A549 (cell line): ENCODE data around the gene HMG20B. TPM values are rescaled to one million over a fixed set of nuclear protein-coding genes. Genes with fewer than 3 reads are reported as not detected.

ENCODE experiments used
- ATAC-seq, 2 experiments: fragments of 200-7000 bp in 1 of 2; fragments of >200 bp in 1 of 2; cut with Nextera tagmentation in 1 of 2; cut with Tn5 transposase in 1 of 2; 3 replicates each; pipeline versions ENCODE4 v1.8.0 to v1.9.1; 2018 to 2020; ENCODE audit warnings: mild to moderate bottlenecking in 1 of 2, moderate library complexity in 1 of 2
- CTCF ChIA-PET: fragments of 300-600 bp; sonication (Branson Sonifier 250); formaldehyde crosslinking; extraction: SDS; loops from one replicate; lab custom pipeline; 2021; ENCODE audit warnings: antibody characterized with exemption, inconsistent platforms; lab: Yijun Ruan, JAX
- POLR2A ChIA-PET: fragments of 350-600 bp; formaldehyde crosslinking; extraction: SDS; loops from one replicate; lab custom pipeline; 2021; ENCODE audit warnings: antibody characterized with exemption, inconsistent platforms; lab: Yijun Ruan, JAX
- DNase-seq, 2 experiments: peaks; one replicate each; pipeline versions ENCODE4 v3.0.0 to v3.0.0-alpha.2; 2011 to 2016; ENCODE audit warnings: low read depth in 1 of 2, low spot score in 1 of 2
- FAIRE-seq: peaks from 2 replicates; lab custom pipeline; 2011; peaks lifted over from hg19 to GRCh38; lab: Jason Lieb, UNC
- H3K27ac ChIP-seq, 2 experiments: fragments of >200 bp; sonication (Bioruptor Twin); formaldehyde crosslinking; 3 replicates each; pipeline ENCODE4 v1.5.1; 2016 to 2017
- H3K4me1 ChIP-seq: fragments of >200 bp; sonication (Bioruptor Twin); formaldehyde crosslinking; 3 replicates; pipeline ENCODE4 v1.6.1; 2016
- H3K4me2 ChIP-seq: fragments of >200 bp; sonication (Bioruptor Twin); formaldehyde crosslinking; 3 replicates; pipeline ENCODE4 v1.6.1; 2016
- H3K4me3 ChIP-seq: fragments of >200 bp; sonication (Bioruptor Twin); formaldehyde crosslinking; 3 replicates; pipeline ENCODE4 v1.5.1; 2016
- H3K9me3 ChIP-seq: fragments of >200 bp; sonication (Bioruptor Twin); formaldehyde crosslinking; 3 replicates; pipeline ENCODE4 v1.6.1; 2016
- BHLHE40 ChIP-seq: IDR thresholded peaks from 2 replicates; pipeline ENCODE4 v1.6.1; 2012; ENCODE audit warnings: low read depth, low read length, inconsistent platforms
- CBX2 ChIP-seq: fragments of 200-600 bp; sonication (generic); IDR thresholded peaks from 2 replicates; pipeline ENCODE4 v1.6.1; 2016; ENCODE audit warnings: low read depth, mild to moderate bottlenecking, borderline replicate concordance
- CBX8 ChIP-seq: fragments of 200-600 bp; sonication (generic); IDR thresholded peaks from 2 replicates; pipeline ENCODE4 v1.6.1; 2016
- CEBPB ChIP-seq, 2 experiments: fragments of >200 bp in 1 of 2; sonication (Bioruptor Twin) in 1 of 2; formaldehyde crosslinking in 1 of 2; IDR thresholded peaks; 2 replicates each; pipeline ENCODE4 v1.6.1; 2012 to 2016
- EHMT2 ChIP-seq: fragments of 200-600 bp; sonication (generic); IDR thresholded peaks from 2 replicates; pipeline ENCODE4 v1.6.1; 2016; ENCODE audit warnings: antibody characterized with exemption, low read depth, mild to moderate bottlenecking, moderate library complexity
- EP300 ChIP-seq, 2 experiments: fragments of >200 bp; sonication (Bioruptor Twin); formaldehyde crosslinking; IDR thresholded peaks; 2 replicates in 1 of 2; 3 replicates in 1 of 2; pipeline ENCODE4 v1.6.1; 2016 to 2017
- HOXB13 ChIP-seq: fragments of 250-450 bp; sonication (Bioruptor Pico); IDR thresholded peaks from 2 replicates; pipeline ENCODE4 v1.5.0; 2020; ENCODE audit warnings: low read depth, mild to moderate bottlenecking, moderate library complexity
- JUN ChIP-seq, 2 experiments: fragments of >200 bp; sonication (Bioruptor Twin); formaldehyde crosslinking; IDR thresholded peaks; 2 replicates in 1 of 2; 3 replicates in 1 of 2; pipeline ENCODE4 v1.6.1; 2016 to 2017
- JUNB ChIP-seq: fragments of >200 bp; sonication (Bioruptor Twin); formaldehyde crosslinking; IDR thresholded peaks from 2 replicates; pipeline ENCODE4 v1.6.1; 2016
- KDM1A ChIP-seq: fragments of 200-600 bp; sonication (generic); IDR thresholded peaks from 2 replicates; pipeline ENCODE4 v1.6.1; 2016; ENCODE audit warnings: low read depth, mild to moderate bottlenecking
- MAFK ChIP-seq: fragments of 450-650 bp; IDR thresholded peaks from 2 replicates; pipeline ENCODE4 v1.6.1; 2014; ENCODE audit not compliant: partially characterized antibody
- NFE2L2 ChIP-seq: fragments of 150-350 bp; conservative IDR thresholded peaks from 2 replicates; pipeline ENCODE4 v1.6.1; 2014; ENCODE audit warnings: low read length
- NPAS2 ChIP-seq: fragments of 250-450 bp; sonication (Bioruptor Pico); IDR thresholded peaks from 2 replicates; pipeline ENCODE4 v1.8.0; 2022; ENCODE audit warnings: mild to moderate bottlenecking, moderate library complexity, borderline replicate concordance
- NR3C1 ChIP-seq: fragments of >200 bp; sonication (Bioruptor Twin); formaldehyde crosslinking; IDR thresholded peaks from 3 replicates; pipeline ENCODE4 v1.6.1; 2017
- RAD21 ChIP-seq, 2 experiments: fragments of >200 bp in 1 of 2; sonication (Bioruptor Twin) in 1 of 2; formaldehyde crosslinking in 1 of 2; IDR thresholded peaks in 1 of 2; conservative IDR thresholded peaks in 1 of 2; 2 replicates in 1 of 2; 3 replicates in 1 of 2; pipeline ENCODE4 v1.6.1; 2012 to 2018; ENCODE audit warnings: inconsistent platforms in 1 of 2
- RNF2 ChIP-seq: fragments of 200-600 bp; sonication (generic); IDR thresholded peaks from 2 replicates; pipeline ENCODE4 v1.6.1; 2016; ENCODE audit warnings: low read depth, mild to moderate bottlenecking, antibody characterized with exemption, moderate library complexity, borderline replicate concordance
- TP53 ChIP-seq: fragments of 250-450 bp; sonication (Bioruptor Pico); IDR thresholded peaks from 2 replicates; pipeline ENCODE4 v1.5.0; 2021; ENCODE audit warnings: mild to moderate bottlenecking, moderate library complexity
- ZFP36 ChIP-seq: fragments of 450-650 bp; IDR thresholded peaks from 2 replicates; pipeline ENCODE4 v1.6.1; 2014; ENCODE audit warnings: borderline replicate concordance; ENCODE audit not compliant: partially characterized antibody
- WGBS: methylation state at CpG from one replicate; pipeline ENCODE4 v1.1.6; 2017; ENCODE audit errors: missing lambda C conversion rate; 5-methylcytosine and 5-hydroxymethylcytosine counted together
- polyA plus RNA-seq, 4 experiments: library from polyadenylated mRNA; depleted of rRNA in 3 of 4; stranded (reverse); fragments of >200 nt; fragmentation: RNase III in 1 of 4; extraction: RNeasy Plus Mini Kit Qiagen cat#74134 plus additional on column Dnase treatment in 1 of 4; gene quantifications; 2 replicates in 3 of 4; 3 replicates in 1 of 4; pipeline ENCODE4 v1.2.3, GENCODE V29; 2011 to 2017
- TF ChIP-seq, protein P1 (sequence below): fragments of >200 bp; sonication (Bioruptor Twin); formaldehyde crosslinking; IDR thresholded peaks from 2 replicates; pipeline ENCODE4 v1.6.1; 2016
- TF ChIP-seq, protein P2 (sequence below): IDR thresholded peaks from 2 replicates; pipeline ENCODE4 v1.6.1; 2012
- TF ChIP-seq, protein P3 (sequence below): IDR thresholded peaks from 2 replicates; pipeline ENCODE4 v1.6.1; 2012
- TF ChIP-seq, protein P4 (sequence below): fragments of 450-650 bp; IDR thresholded peaks from 2 replicates; pipeline ENCODE4 v1.6.1; 2014; ENCODE audit warnings: antibody characterized with exemption

Gene HMG20B
- polyA plus RNA-seq, 2 of the 4 experiments (the other 2 are of a cell fraction) = 24.2 to 47.1 TPM

DNA sequence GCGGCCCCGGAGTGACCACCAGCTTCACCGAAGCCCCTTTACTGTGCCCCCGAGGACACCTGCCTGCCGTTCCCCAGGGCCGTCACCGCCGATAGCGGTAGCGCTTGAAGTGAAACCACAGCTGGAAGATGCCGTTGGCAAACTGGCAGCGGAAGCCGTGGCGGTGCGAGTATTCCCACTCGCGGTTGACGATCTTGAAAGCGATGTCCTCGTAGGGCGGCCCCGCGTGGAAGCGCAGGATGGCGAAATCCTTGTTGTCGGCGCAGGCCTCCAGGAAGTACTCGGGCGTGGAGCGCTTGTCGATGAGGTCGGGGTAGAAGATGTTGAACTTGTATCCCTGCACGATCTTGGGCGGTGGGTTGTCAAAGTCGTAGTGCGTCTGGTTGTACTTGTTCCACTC is 39.1 kb downstream of the HMG20B start:
- Histone ChIP-seq H3K4me1 (peaks cover 8% of the 10 kb centered on the region), H3K4me3 (no peak overlapping the region), H3K27ac (no peak overlapping the region), H3K9me3 (no peaks in the 10 kb centered on the region), H3K4me2 (no peak overlapping the region)
- ChIA-PET POLR2A (no interaction called here), CTCF (interaction anchor here (1.5 kb wide), 1 partner anchor 11 kb away, joined by 4 read pairs; no protein-coding TSS in a partner anchor)
- ATAC-seq = no peak
- WGBS = 91% methylated on average over 32 of the region's 36 CpGs
- TF ChIP-seq CBX8 (no peak), CBX2 (no peak), MAFK (no peak), NR3C1 (no peak), BHLHE40 (no peak), RNF2 (no peak), JUN (IDR thresholded peaks at IDR 0.05) (no peak), KDM1A (no peak), RAD21 (conservative IDR thresholded peaks at IDR 0.05 in 1 of 2, IDR thresholded peaks at IDR 0.05 in 1 of 2) (no peak)
- TF ChIP-seq, protein P1, sequence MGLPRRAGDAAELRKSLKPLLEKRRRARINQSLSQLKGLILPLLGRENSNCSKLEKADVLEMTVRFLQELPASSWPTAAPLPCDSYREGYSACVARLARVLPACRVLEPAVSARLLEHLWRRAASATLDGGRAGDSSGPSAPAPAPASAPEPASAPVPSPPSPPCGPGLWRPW = no peak
- TF ChIP-seq, protein P2, sequence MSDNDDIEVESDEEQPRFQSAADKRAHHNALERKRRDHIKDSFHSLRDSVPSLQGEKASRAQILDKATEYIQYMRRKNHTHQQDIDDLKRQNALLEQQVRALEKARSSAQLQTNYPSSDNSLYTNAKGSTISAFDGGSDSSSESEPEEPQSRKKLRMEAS = no peak
- no peak for FAIRE-seq
- no peak for DNase-seq

DNA sequence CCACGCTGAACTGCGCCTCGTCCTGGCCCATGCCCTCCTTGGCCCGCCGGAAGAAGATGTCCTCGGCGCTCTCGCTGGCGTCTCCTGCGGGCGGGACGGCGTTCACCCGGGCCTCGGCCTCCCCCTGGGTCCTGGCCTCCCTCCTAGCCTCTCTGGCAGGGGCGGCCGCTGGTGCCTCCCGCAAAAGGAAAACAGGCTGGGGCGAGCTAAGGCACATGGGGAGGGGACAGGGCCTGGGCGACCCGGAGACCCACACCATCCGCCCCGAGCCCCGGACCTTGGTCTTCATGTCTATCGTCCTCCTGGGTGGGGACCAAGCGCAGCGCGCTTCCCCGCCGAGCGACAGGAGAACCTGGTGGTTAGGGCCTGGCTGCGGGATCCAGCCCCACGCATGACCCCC is 39.6 kb downstream of the HMG20B start:
- Histone ChIP-seq H3K4me2 (no peak overlapping the region), H3K4me1 (peaks cover 5% of the 10 kb centered on the region), H3K9me3 (no peaks in the 10 kb centered on the region), H3K4me3 (no peak overlapping the region), H3K27ac (no peak overlapping the region)
- ChIA-PET CTCF (interaction anchor here (1.5 kb wide), 1 partner anchor 10 kb away, joined by 4 read pairs; no protein-coding TSS in a partner anchor), POLR2A (no interaction called here)
- FAIRE-seq (no peak), DNase-seq (no peak), ATAC-seq (no peak)
- 87% methylated on average over 6 of the region's 33 CpGs for WGBS
- TF ChIP-seq NPAS2 = no peak
- TF ChIP-seq JUNB = no peak
- no peak for TF ChIP-seq MAFK
- no peak for TF ChIP-seq TP53 (CRISPR knock-in tag)
- no peak for TF ChIP-seq RNF2
- TF ChIP-seq, protein P1 = no peak
- no peak for TF ChIP-seq CEBPB (IDR thresholded peaks at IDR 0.05)
- no peak for TF ChIP-seq ZFP36
- TF ChIP-seq HOXB13 (CRISPR knock-in tag) = no peak
- TF ChIP-seq, protein P3, sequence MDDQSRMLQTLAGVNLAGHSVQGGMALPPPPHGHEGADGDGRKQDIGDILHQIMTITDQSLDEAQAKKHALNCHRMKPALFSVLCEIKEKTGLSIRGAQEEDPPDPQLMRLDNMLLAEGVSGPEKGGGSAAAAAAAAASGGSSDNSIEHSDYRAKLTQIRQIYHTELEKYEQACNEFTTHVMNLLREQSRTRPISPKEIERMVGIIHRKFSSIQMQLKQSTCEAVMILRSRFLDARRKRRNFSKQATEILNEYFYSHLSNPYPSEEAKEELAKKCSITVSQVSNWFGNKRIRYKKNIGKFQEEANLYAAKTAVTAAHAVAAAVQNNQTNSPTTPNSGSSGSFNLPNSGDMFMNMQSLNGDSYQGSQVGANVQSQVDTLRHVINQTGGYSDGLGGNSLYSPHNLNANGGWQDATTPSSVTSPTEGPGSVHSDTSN = no peak
- TF ChIP-seq EP300 (IDR thresholded peaks at IDR 0.05) = no peak
- TF ChIP-seq, protein P4, sequence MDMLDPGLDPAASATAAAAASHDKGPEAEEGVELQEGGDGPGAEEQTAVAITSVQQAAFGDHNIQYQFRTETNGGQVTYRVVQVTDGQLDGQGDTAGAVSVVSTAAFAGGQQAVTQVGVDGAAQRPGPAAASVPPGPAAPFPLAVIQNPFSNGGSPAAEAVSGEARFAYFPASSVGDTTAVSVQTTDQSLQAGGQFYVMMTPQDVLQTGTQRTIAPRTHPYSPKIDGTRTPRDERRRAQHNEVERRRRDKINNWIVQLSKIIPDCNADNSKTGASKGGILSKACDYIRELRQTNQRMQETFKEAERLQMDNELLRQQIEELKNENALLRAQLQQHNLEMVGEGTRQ = no peak
- TF ChIP-seq EHMT2 = no peak
- TF ChIP-seq BHLHE40 = no peak
- no peak for TF ChIP-seq NFE2L2
